WI38 (cell line): Measurements from ENCODE around the gene SIGLEC15.

ENCODE experiments used
- H3K4me3 ChIP-seq: 2 replicates; pipeline ENCODE4 v1.5.1; 2011; ENCODE audit warnings: low read depth, mild to moderate bottlenecking, control low read depth, low read length
- CTCF ChIP-seq: IDR thresholded peaks from 2 replicates; pipeline ENCODE4 v1.5.1; 2012; ENCODE audit warnings: low read depth, mild to moderate bottlenecking, control low read depth, low read length

SIGLEC15 gene

DNA sequence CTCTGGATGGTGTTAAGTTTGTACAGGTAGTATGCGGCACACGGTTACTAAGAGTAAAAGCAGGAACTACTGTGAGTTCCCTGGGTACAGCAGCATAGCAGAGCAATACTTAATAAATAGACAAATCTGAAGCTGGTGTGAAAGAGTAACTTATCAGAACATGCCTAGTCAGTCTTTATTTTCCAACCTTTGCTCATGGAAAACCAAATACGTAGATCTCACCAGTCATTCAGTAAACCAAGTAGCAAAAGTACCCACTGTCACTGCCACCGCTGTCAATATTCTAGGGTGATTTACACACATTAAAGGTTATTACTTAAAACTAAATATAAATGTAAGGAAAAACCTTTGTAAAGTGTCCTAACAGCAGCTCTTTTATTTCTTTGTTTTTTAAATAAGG lies 35.0 kb downstream of the SIGLEC15 start:
- no peak for TF ChIP-seq CTCF
- no peak overlapping the region for H3K4me3 ChIP-seq

GRCh38 chr18:45860971-45861370 lies 35.5 kb downstream of the SIGLEC15 start:
- TF ChIP-seq CTCF = no peak
- H3K4me3 ChIP-seq = no peak overlapping the region

DNA sequence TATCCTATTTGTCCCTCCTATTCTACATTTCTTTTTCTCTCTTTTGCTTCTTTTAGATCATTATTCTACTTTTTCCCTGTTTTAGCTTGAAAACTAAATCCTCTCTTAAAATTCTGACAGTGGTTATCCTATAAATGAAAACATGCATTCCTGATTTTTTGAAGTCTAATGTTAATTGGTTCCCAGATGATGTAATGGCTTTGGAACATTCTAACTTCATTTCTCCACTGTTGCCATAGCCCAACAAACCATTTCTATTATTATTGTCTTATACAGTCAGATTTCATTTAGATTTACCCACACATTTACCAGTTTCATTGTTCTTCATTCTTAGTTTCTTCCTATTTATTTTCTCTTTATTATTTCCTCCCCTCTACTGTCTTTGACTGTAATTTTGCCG lies 36.5 kb downstream of the SIGLEC15 start:
- no peak for TF ChIP-seq CTCF

GRCh38 chr18:45863469-45863868 lies 38.0 kb downstream of the SIGLEC15 start:
- no peak overlapping the region for H3K4me3 ChIP-seq
- TF ChIP-seq CTCF = no peak

More for the DNA sequence above, 36.5 kb downstream of the SIGLEC15 start:
- no peak overlapping the region for H3K4me3 ChIP-seq

DNA sequence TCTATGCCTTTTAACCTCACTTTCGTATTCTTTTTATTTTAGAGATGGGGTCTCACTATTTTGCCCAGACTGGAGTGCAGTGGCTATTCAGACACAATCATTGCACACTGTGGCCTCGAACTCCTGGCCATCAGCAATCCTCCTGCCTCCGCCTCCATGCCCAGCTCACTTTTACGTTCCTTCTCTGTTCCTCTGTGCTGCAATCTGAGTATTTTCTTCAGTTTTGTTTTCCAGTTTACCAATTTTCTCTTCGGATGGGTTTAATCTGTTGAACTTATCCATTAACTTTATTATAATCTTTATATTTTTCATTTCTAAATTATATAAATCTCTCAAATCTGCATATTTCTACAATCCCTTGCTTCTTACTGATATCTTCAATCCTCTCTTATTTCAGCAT lies 38.6 kb downstream of the SIGLEC15 start:
- no peak for TF ChIP-seq CTCF

GRCh38 chr18:45865466-45865865 lies 40.0 kb downstream of the SIGLEC15 start:
- H3K4me3 ChIP-seq = no peak overlapping the region
- no peak for TF ChIP-seq CTCF

More for the DNA sequence above, 38.6 kb downstream of the SIGLEC15 start:
- no peak overlapping the region for H3K4me3 ChIP-seq

- no peak for TF ChIP-seq CTCF
Measured at GRCh38 chr18:45870419-45870818, 44.9 kb downstream of the SIGLEC15 start.

More at GRCh38 chr18:45870419-45870818, 44.9 kb downstream of the SIGLEC15 start:
- no peak overlapping the region for H3K4me3 ChIP-seq
